ENCODE data around the gene CST8.
A peak's percentile ranks its signal among the peaks of the same experiment; 100 is the strongest.

Gene CST8

GRCh38 chr20:23452776-23453175 is 38.1 kb upstream of the CST8 start, which contains the start of gene CST11:
CST11 (minus strand) TSS chr20:23452876; CDS start chr20:23452811, 65 bp downstream.
- no peak for TF ChIP-seq CTCF (IDR thresholded peaks at IDR 0.05; ENCODE audit: borderline replicate concordance, extremely low read depth, low read length, poor library complexity, severe bottlenecking)
- TF ChIP-seq EZH2 (IDR thresholded peaks at IDR 0.05; ENCODE audit: borderline replicate concordance, low read depth, low read length, severe bottlenecking): no peak
- Histone ChIP-seq H3K27ac (ENCODE audit: low read length) (no peak within 1 kb of the TSS), H3K4me2 (ENCODE audit: insufficient read depth, low read length) (no peak within 1 kb of the TSS), H4K20me1 (ENCODE audit: insufficient read depth, low read length) (no peaks in the 10 kb centered on the region), H3K4me3 (ENCODE audit: low read depth in 1 of 2, low read length in 2 of 2) (no peak within 1 kb of the TSS), H3K27me3 (ENCODE audit: insufficient read depth, low read length, poor library complexity) (no peaks in the 10 kb centered on the region), H2AFZ (ENCODE audit: low read depth, low read length) (no peak within 1 kb of the TSS), H3K36me3 (ENCODE audit: insufficient read depth, low read length) (no peaks in the 10 kb centered on the region), H3K4me1 (ENCODE audit: insufficient read depth, low read length) (peaks cover 19% of the 10 kb centered on the region), H3K79me2 (ENCODE audit: insufficient read depth, low read length) (no peaks in the 10 kb centered on the region), H3K9me3 (ENCODE audit: insufficient read depth, low read length, severe bottlenecking) (no peaks in the 10 kb centered on the region), H3K9ac (ENCODE audit: low read depth, low read length) (no peak within 1 kb of the TSS)
- ATAC-seq (ENCODE audit: insufficient read depth, low read depth) (no peak), DNase-seq (no peak)

- Histone ChIP-seq H3K4me2 (ENCODE audit: insufficient read depth, low read length) (no peak overlapping the region), H3K9me3 (ENCODE audit: insufficient read depth, low read length, severe bottlenecking) (no peaks in the 10 kb centered on the region), H3K27me3 (ENCODE audit: insufficient read depth, low read length, poor library complexity) (no peaks in the 10 kb centered on the region), H2AFZ (ENCODE audit: low read depth, low read length) (no peak overlapping the region), H3K36me3 (ENCODE audit: insufficient read depth, low read length) (no peaks in the 10 kb centered on the region), H3K27ac (ENCODE audit: low read length) (no peak overlapping the region), H3K9ac (ENCODE audit: low read depth, low read length) (no peak overlapping the region), H3K79me2 (ENCODE audit: insufficient read depth, low read length) (no peaks in the 10 kb centered on the region), H3K4me3 (ENCODE audit: low read depth in 1 of 2, low read length in 2 of 2) (no peak overlapping the region), H3K4me1 (ENCODE audit: insufficient read depth, low read length) (peaks cover 19% of the 10 kb centered on the region), H4K20me1 (ENCODE audit: insufficient read depth, low read length) (no peaks in the 10 kb centered on the region)
- no peak for ATAC-seq (ENCODE audit: insufficient read depth, low read depth)
- DNase-seq: no peak
- no peak for TF ChIP-seq EZH2 (IDR thresholded peaks at IDR 0.05; ENCODE audit: borderline replicate concordance, low read depth, low read length, severe bottlenecking)
These were observed 37.1 kb upstream of the CST8 start for GRCh38 chr20:23453549-23454543.

GRCh38 chr20:23454816-23455215 is 36.1 kb upstream of the CST8 start:
- peaks cover 19% of the 10 kb centered on the region for H3K4me1 ChIP-seq (ENCODE audit: insufficient read depth, low read length)
- H3K79me2 ChIP-seq (ENCODE audit: insufficient read depth, low read length): no peaks in the 10 kb centered on the region
- H3K9me3 ChIP-seq (ENCODE audit: insufficient read depth, low read length, severe bottlenecking): no peaks in the 10 kb centered on the region
- no peak for TF ChIP-seq CTCF (IDR thresholded peaks at IDR 0.05; ENCODE audit: borderline replicate concordance, extremely low read depth, low read length, poor library complexity, severe bottlenecking)
- no peak for TF ChIP-seq EZH2 (IDR thresholded peaks at IDR 0.05; ENCODE audit: borderline replicate concordance, low read depth, low read length, severe bottlenecking)
- no peak overlapping the region for H2AFZ ChIP-seq (ENCODE audit: low read depth, low read length)
- no peak overlapping the region for H3K9ac ChIP-seq (ENCODE audit: low read depth, low read length)
- no peak for DNase-seq
- H3K27me3 ChIP-seq (ENCODE audit: insufficient read depth, low read length, poor library complexity): no peaks in the 10 kb centered on the region
- no peak overlapping the region for H3K27ac ChIP-seq (ENCODE audit: low read length)
- no peaks in the 10 kb centered on the region for H3K36me3 ChIP-seq (ENCODE audit: insufficient read depth, low read length)
- no peaks in the 10 kb centered on the region for H4K20me1 ChIP-seq (ENCODE audit: insufficient read depth, low read length)
- H3K4me3 ChIP-seq (ENCODE audit: low read depth in 1 of 2, low read length in 2 of 2): no peak overlapping the region
- no peak for ATAC-seq (ENCODE audit: insufficient read depth, low read depth)
- no peak overlapping the region for H3K4me2 ChIP-seq (ENCODE audit: insufficient read depth, low read length)

- TF ChIP-seq CTCF (IDR thresholded peaks at IDR 0.05; ENCODE audit: borderline replicate concordance, extremely low read depth, low read length, poor library complexity, severe bottlenecking) (no peak), EZH2 (IDR thresholded peaks at IDR 0.05; ENCODE audit: borderline replicate concordance, low read depth, low read length, severe bottlenecking) (no peak)
- H3K4me3 ChIP-seq (ENCODE audit: low read depth in 1 of 2, low read length in 2 of 2): no peak overlapping the region
- H3K9ac ChIP-seq (ENCODE audit: low read depth, low read length): no peak overlapping the region
- no peaks in the 10 kb centered on the region for H4K20me1 ChIP-seq (ENCODE audit: insufficient read depth, low read length)
- peaks cover 19% of the 10 kb centered on the region for H3K4me1 ChIP-seq (ENCODE audit: insufficient read depth, low read length)
- ATAC-seq (ENCODE audit: insufficient read depth, low read depth) (peak; percentile 42; the same call in 2 of the 3 replicates), DNase-seq (peak; percentile 48)
- H3K4me2 ChIP-seq (ENCODE audit: insufficient read depth, low read length): no peak overlapping the region; the same call in 1 of the 2 replicates
- no peaks in the 10 kb centered on the region for H3K79me2 ChIP-seq (ENCODE audit: insufficient read depth, low read length)
- no peaks in the 10 kb centered on the region for H3K9me3 ChIP-seq (ENCODE audit: insufficient read depth, low read length, severe bottlenecking)
- no peak overlapping the region for H2AFZ ChIP-seq (ENCODE audit: low read depth, low read length)
- no peaks in the 10 kb centered on the region for H3K27me3 ChIP-seq (ENCODE audit: insufficient read depth, low read length, poor library complexity)
- no peaks in the 10 kb centered on the region for H3K36me3 ChIP-seq (ENCODE audit: insufficient read depth, low read length)
- H3K27ac ChIP-seq (ENCODE audit: low read length): peak overlapping the region; percentile 69
These were observed 35.3 kb upstream of the CST8 start for GRCh38 chr20:23455639-23456038.

Measured in DND-41 (cell line).